ENCODE measurements around the gene PRRC2B.

DNA sequence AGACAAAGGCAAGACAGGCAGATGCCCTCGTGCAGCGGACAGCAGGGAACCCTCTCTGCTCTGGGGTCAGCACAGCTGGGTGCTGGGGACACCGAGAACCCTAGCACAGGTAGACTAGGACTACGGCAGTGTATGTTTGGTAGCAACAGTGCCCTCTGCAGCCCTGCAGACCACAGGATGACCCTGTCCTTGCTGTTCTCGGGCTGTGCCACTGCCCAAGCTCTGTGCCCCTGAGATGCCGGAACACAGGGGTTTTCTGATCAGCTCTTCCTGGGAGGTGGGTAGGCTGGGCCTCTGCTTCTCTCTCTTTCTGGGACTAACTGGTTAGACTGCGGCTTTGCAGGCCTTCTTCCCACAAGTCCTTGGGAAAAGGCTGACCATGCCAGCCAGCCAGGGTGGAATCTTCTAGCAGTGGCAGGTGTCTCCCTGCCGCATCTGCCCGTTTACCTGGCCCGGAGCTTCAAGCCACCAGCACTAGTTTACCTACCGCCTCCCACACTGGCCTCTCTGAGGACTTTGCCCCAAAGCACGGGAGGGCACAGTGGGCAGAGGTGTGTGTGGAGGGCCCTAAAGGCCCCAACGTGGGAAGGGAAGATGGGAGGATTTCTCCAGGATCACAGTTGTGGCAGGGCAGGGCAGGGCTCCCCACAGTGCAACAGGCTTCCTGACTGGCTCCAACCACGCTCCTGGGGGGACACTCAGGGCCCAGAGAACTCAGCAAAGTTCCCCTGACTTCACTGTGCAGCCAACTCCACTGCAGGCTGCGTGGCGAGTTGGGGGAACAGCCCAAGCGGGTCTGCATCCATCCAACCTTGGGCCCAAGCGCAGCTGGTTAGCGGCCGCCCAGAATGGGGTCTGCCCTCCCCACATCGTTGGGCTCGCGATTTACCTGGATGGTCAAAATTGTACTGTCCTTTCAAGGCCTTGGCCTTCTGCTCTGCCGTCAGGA is 136.0 kb downstream of the PRRC2B start:
- TF ChIP-seq, protein P1, sequence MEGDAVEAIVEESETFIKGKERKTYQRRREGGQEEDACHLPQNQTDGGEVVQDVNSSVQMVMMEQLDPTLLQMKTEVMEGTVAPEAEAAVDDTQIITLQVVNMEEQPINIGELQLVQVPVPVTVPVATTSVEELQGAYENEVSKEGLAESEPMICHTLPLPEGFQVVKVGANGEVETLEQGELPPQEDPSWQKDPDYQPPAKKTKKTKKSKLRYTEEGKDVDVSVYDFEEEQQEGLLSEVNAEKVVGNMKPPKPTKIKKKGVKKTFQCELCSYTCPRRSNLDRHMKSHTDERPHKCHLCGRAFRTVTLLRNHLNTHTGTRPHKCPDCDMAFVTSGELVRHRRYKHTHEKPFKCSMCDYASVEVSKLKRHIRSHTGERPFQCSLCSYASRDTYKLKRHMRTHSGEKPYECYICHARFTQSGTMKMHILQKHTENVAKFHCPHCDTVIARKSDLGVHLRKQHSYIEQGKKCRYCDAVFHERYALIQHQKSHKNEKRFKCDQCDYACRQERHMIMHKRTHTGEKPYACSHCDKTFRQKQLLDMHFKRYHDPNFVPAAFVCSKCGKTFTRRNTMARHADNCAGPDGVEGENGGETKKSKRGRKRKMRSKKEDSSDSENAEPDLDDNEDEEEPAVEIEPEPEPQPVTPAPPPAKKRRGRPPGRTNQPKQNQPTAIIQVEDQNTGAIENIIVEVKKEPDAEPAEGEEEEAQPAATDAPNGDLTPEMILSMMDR (IDR thresholded peaks at IDR 0.05; ENCODE audit: low read length): no peak
- no peak for TF ChIP-seq EZH2phosphoT487 (IDR thresholded peaks at IDR 0.05; ENCODE audit: low read length)
- no peak for TF ChIP-seq EZH2 (optimal IDR thresholded peaks at IDR 0.05; ENCODE audit: low read depth, low read length)
